ENCODE measurements around the gene PIP4P1.
A peak's percentile ranks its signal among the peaks of the same experiment; 100 is the strongest.

Gene PIP4P1

DNA sequence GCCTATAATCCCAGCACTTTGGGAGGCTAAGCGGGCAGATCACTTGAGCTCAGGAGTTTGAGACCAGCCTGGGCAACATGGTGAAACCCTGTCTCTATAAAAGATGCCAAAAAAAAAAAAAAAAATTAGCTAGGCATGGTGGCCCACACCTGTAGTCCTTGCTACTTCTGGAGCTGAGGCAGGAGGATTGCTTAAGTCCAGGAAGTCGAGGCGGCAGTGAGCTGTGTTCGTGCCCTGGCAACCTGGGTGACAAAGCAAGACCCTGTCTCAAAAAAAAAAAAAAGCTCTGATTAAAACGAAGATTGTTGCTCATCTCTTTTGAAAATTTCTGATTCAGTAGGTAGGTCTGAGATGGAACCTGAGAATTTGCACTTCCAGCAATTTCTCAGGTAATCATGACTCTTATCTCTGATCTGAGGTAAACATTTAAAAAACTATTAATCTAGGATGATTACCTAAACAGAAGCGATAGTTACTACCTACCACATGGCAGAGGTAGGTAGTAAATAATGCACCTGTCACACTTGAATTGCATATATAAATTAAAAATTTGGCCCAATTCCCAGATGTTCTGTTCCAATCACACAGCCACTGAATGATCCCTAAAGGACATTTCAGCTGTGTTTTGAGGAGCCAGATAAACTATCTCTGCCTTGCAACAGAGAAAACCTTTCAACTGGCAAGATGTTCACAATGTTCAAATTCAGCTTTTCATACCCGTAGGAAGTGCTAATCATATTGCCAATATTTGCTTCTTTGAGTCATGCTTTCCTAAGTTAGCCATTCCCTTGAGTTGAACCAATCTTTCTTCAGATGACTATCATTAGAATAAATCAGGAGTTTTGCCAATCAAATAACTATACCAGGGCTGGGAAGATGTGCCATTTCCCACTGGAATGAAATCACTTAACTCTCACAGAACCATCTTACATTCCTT, 43.7 kb downstream of the PIP4P1 start:
- no peak for TF ChIP-seq CTCF (IDR thresholded peaks at IDR 0.05; ENCODE audit: low read depth, low read length)
- no peak for DNase-seq (ENCODE audit: low read depth in 2 of 2)
- no peak overlapping the region for H3K4me3 ChIP-seq (replicated peaks in 1 of 2; ENCODE audit: low read depth in 2 of 2, low read length in 2 of 2)

DNA sequence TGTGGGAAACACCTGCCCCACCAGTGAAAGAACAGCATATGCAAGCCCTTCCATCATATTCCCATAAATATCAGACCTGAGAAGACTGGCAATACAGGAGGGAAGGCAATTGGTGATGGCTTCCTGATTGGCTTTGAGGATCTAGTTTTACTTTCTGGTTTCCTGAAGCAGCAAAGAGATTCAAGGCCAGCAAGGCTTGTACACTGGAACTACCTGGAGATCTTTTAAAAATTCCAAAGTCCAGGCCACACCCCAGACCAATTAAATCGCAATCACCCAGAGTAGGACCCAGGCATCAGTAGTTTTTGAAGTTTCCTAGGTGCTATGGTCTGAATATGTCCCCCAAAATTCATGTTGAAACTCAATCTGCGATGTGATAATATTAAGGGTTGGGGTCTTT, 45.0 kb downstream of the PIP4P1 start:
- H3K4me3 ChIP-seq (replicated peaks in 1 of 2; ENCODE audit: low read depth in 2 of 2, low read length in 2 of 2) = no peak overlapping the region
- no peak for DNase-seq (ENCODE audit: low read depth in 2 of 2)
- no peak for TF ChIP-seq CTCF (IDR thresholded peaks at IDR 0.05; ENCODE audit: low read depth, low read length)

DNA sequence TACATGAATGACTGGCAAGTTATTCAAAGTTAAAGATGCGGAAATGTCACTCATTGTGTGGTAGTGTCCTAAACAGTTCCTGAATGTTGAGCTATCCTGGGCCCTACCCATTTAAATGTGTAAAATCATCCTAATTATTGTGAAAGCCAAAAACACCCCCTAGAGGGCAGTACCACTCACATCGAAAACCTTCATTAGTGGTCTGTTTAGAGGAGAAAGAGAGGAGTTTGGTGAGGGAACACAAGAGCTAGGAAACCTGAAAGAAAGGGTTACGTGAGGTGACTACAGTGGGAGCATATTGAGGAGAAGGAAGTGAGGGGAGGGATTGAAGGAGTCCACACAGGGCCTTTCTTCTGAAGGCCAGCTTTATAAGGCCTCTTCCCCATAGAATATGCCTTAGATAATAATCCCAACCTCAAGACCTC, 45.4 kb downstream of the PIP4P1 start:
- TF ChIP-seq CTCF (IDR thresholded peaks at IDR 0.05; ENCODE audit: low read depth, low read length) = peak; percentile 64
- DNase-seq (ENCODE audit: low read depth in 2 of 2) = peak; percentile 70 to 73
- no peak overlapping the region for H3K4me3 ChIP-seq (replicated peaks in 1 of 2; ENCODE audit: low read depth in 2 of 2, low read length in 2 of 2)

DNA sequence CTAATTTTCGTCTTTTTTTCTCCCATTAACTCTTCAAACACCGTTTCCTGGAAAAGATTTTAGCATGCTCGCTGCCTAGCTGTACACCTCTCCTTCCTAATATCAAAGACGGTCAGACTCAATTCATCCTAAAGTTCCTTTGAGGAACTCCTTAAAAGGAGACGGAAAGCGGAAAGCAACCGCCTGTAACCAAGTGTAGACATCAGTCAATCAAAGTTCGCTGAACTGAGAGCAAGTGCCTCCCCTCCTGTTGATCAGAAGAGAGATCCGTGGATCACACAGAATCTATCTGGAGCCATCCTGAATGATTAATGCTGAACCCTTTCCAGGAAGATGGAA, 47.5 kb downstream of the PIP4P1 start:
- DNase-seq (ENCODE audit: low read depth in 2 of 2) = no peak
- no peak for TF ChIP-seq CTCF (IDR thresholded peaks at IDR 0.05; ENCODE audit: low read depth, low read length)
- H3K4me3 ChIP-seq (replicated peaks in 1 of 2; ENCODE audit: low read depth in 2 of 2, low read length in 2 of 2) = peak overlapping the region; percentile 93 to 95

DNA sequence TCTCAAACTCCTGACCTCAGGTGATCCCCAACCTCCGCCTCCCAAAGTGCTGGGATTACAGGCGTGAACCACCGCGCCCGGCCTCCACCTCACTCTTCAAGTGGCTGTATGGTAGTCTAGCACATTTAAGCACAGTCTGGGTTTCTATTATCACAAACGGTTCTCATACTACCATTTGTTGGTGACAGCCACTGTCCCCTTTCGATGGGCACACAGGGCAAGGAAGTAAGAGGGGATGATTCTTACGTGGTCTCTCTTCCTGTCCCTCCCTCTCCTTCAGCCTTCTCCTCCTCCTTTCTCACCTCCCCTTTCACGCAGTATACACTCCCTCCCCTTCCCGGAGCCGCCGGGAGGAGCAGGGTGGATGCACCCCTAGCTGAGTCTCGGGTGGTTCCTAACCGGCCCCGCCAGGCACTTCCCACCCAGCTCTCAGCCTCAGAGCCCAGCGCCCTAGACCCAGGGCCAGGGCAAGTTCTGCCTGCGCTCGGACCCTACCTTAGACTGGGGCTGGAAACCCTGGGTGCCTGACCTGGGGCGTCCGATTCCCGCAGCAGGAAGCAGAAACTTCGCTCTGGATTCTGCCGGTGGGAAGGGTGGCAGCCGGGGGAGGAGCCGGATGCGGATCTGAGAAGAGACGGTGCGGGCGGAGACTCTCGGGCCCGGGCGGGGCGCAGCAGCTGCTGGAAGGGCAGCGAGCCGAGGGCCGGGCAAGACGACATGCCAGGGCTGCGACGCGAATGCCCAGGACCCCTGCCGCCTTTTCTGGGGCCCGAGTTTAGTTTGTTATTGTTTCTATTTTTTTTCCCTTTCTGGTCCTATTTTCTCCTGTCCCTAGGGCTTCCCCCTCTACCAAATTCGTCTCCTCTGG, 48.1 kb downstream of the PIP4P1 start, which contains the start of gene TEP1:
Gene TEP1, minus strand, starts transcription at position 626 of the 868 bp plus-strand sequence. CDS start 5,062 bp downstream, outside the sequence.
- H3K4me3 ChIP-seq (replicated peaks in 1 of 2; ENCODE audit: low read depth in 2 of 2, low read length in 2 of 2) = peak within 1 kb of the TSS; percentile 93 to 95
- TF ChIP-seq CTCF (IDR thresholded peaks at IDR 0.05; ENCODE audit: low read depth, low read length) = no peak
- DNase-seq (ENCODE audit: low read depth in 2 of 2) = peak; percentile 86 to 87

- no peak for TF ChIP-seq CTCF (IDR thresholded peaks at IDR 0.05; ENCODE audit: low read depth, low read length)
- DNase-seq (ENCODE audit: low read depth in 2 of 2) = peak; percentile 25 to 27
Observed at GRCh38 chr14:20412411-20412810, 48.8 kb downstream of the PIP4P1 start.

More at GRCh38 chr14:20412411-20412810, 48.8 kb downstream of the PIP4P1 start:
- peak overlapping the region; percentile 93 to 95 for H3K4me3 ChIP-seq (replicated peaks in 1 of 2; ENCODE audit: low read depth in 2 of 2, low read length in 2 of 2)

All from cardiac fibroblast (primary cell).